H9 (cell line): ENCODE measurements around the gene HEATR5A. TPM values are rescaled to one million over a fixed set of nuclear protein-coding genes. Genes with fewer than 3 reads are reported as not detected.

Experiments
- DNase-seq: peaks from one replicate; pipeline ENCODE4 v3.0.0-alpha.2; 2017
- H2AFZ ChIP-seq: one replicate; pipeline ENCODE4 v1.6.1; 2013; ENCODE audit warnings: mild to moderate bottlenecking, low read length, control low read depth, moderate library complexity
- H2AK5ac ChIP-seq: 2 replicates; pipeline ENCODE4 v1.6.1; 2013; ENCODE audit warnings: low read length, control low read depth, mixed read lengths; ENCODE audit not compliant: insufficient read length
- H2BK120ac ChIP-seq: one replicate; pipeline ENCODE4 v1.6.1; 2013; ENCODE audit warnings: low read depth, mild to moderate bottlenecking, low read length, control low read depth, inconsistent platforms; ENCODE audit not compliant: poor library complexity, severe bottlenecking
- H2BK12ac ChIP-seq: 2 replicates; pipeline ENCODE4 v1.6.1; 2013; ENCODE audit warnings: low read length, control low read depth, mixed read lengths, low read depth; ENCODE audit not compliant: insufficient read length
- H2BK15ac ChIP-seq: 2 replicates; pipeline ENCODE4 v1.6.1; 2013; ENCODE audit warnings: low read depth, low read length, control low read depth
- H2BK20ac ChIP-seq: one replicate; pipeline ENCODE4 v1.6.1; 2013; ENCODE audit warnings: low read depth, mild to moderate bottlenecking, low read length, control low read depth, inconsistent platforms; ENCODE audit not compliant: poor library complexity, severe bottlenecking
- H2BK5ac ChIP-seq: 2 replicates; pipeline ENCODE4 v1.6.1; 2013; ENCODE audit warnings: low read length, control low read depth, mixed read lengths; ENCODE audit not compliant: insufficient read length
- H3K14ac ChIP-seq: 2 replicates; pipeline ENCODE4 v1.6.1; 2013; ENCODE audit warnings: low read length, control low read depth; ENCODE audit not compliant: insufficient read depth
- H3K18ac ChIP-seq: 2 replicates; pipeline ENCODE4 v1.6.1; 2013; ENCODE audit warnings: low read depth, mild to moderate bottlenecking, mixed read lengths, low read length, control low read depth; ENCODE audit not compliant: insufficient read length
- H3K23ac ChIP-seq: 2 replicates; pipeline ENCODE4 v1.6.1; 2013; ENCODE audit warnings: low read length, control low read depth, mixed read lengths, low read depth; ENCODE audit not compliant: insufficient read length
- H3K23me2 ChIP-seq: 2 replicates; pipeline ENCODE4 v1.6.1; 2013; ENCODE audit warnings: low read depth, mild to moderate bottlenecking, mixed read lengths, low read length, control low read depth; ENCODE audit not compliant: insufficient read length, poor library complexity, severe bottlenecking
- H3K27ac ChIP-seq: 2 replicates; pipeline ENCODE4 v1.5.1; 2013; ENCODE audit warnings: low read length, control low read depth, mixed read lengths, low read depth; ENCODE audit not compliant: insufficient read length
- H3K27me3 ChIP-seq: 2 replicates; pipeline ENCODE4 v1.6.1; 2013; ENCODE audit warnings: low read length, control low read depth, inconsistent platforms; ENCODE audit not compliant: insufficient read depth
- H3K4ac ChIP-seq: 2 replicates; pipeline ENCODE4 v1.6.1; 2013; ENCODE audit warnings: low read depth, mild to moderate bottlenecking, control low read depth, inconsistent platforms, low read length, moderate library complexity
- H3K4me1 ChIP-seq: 2 replicates; pipeline ENCODE4 v1.6.1; 2013; ENCODE audit warnings: low read length, control low read depth, inconsistent platforms; ENCODE audit not compliant: insufficient read depth
- H3K4me2 ChIP-seq: 2 replicates; pipeline ENCODE4 v1.6.1; 2013; ENCODE audit warnings: low read length, control low read depth, mixed read lengths; ENCODE audit not compliant: insufficient read length, insufficient read depth
- H3K56ac ChIP-seq: 2 replicates; pipeline ENCODE4 v1.6.1; 2013; ENCODE audit warnings: low read depth, mild to moderate bottlenecking, mixed read lengths, low read length, control low read depth; ENCODE audit not compliant: insufficient read length
- H3K79me1 ChIP-seq: 2 replicates; pipeline ENCODE4 v1.6.1; 2013; ENCODE audit warnings: low read depth, mild to moderate bottlenecking, moderate library complexity, low read length, control low read depth, inconsistent platforms; ENCODE audit not compliant: insufficient read depth, poor library complexity, severe bottlenecking
- H3K79me2 ChIP-seq: 2 replicates; pipeline ENCODE4 v1.6.1; 2013; ENCODE audit warnings: low read length, control low read depth, inconsistent platforms; ENCODE audit not compliant: insufficient read depth
- H3K9ac ChIP-seq: 2 replicates; pipeline ENCODE4 v1.6.1; 2013; ENCODE audit warnings: low read length, control low read depth, mixed read lengths; ENCODE audit not compliant: insufficient read length; ENCODE audit errors: extremely low read depth
- H3K9me3 ChIP-seq: one replicate; pipeline ENCODE4 v1.6.1; 2013; ENCODE audit warnings: low read depth, low read length, inconsistent platforms; ENCODE audit not compliant: control insufficient read depth
- H3T11ph ChIP-seq: one replicate; pipeline ENCODE4 v1.6.1; 2013; ENCODE audit warnings: mild to moderate bottlenecking, low read length, control low read depth, inconsistent platforms
- H4K20me1 ChIP-seq: one replicate; pipeline ENCODE4 v1.6.1; 2013; ENCODE audit not compliant: control insufficient read depth, insufficient read length, insufficient read depth
- H4K5ac ChIP-seq: 2 replicates; pipeline ENCODE4 v1.6.1; 2013; ENCODE audit warnings: low read depth, mild to moderate bottlenecking, mixed read lengths, low read length, control low read depth; ENCODE audit not compliant: insufficient read length
- H4K8ac ChIP-seq: replicated peaks from 2 replicates; pipeline ENCODE4 v1.6.1; 2013; ENCODE audit warnings: low read length, control low read depth, mixed read lengths, low read depth; ENCODE audit not compliant: insufficient read length
- H4K91ac ChIP-seq: 2 replicates; pipeline ENCODE4 v1.6.1; 2013; ENCODE audit warnings: low read depth, mild to moderate bottlenecking, moderate library complexity, mixed read lengths, low read length, control low read depth; ENCODE audit not compliant: insufficient read length
- H3K27ac Mint-ChIP-seq, 3 experiments: 2 replicates in 2 of 3; 3 replicates in 1 of 3; pipeline ENCODE4 v1.8.0; 2020 to 2021; ENCODE audit warnings: mixed read lengths in 3 of 3, mild to moderate bottlenecking in 1 of 3, moderate library complexity in 1 of 3
- H3K27me3 Mint-ChIP-seq: 2 replicates; pipeline ENCODE4 v1.8.0; 2021; ENCODE audit warnings: low read depth, mild to moderate bottlenecking, moderate library complexity, mixed read lengths
- H3K36me3 Mint-ChIP-seq, 3 experiments: 2 replicates in 2 of 3; 3 replicates in 1 of 3; pipeline ENCODE4 v1.8.0; 2020 to 2021; ENCODE audit warnings: low read depth in 3 of 3, mixed read lengths in 3 of 3; ENCODE audit not compliant: insufficient read depth in 1 of 3
- H3K4me1 Mint-ChIP-seq, 2 experiments: 2 replicates each; pipeline ENCODE4 v1.8.0; 2020; ENCODE audit warnings: mixed read lengths in 2 of 2
- H3K4me3 Mint-ChIP-seq, 2 experiments: 2 replicates in 1 of 2; 3 replicates in 1 of 2; pipeline ENCODE4 v1.8.0; 2020 to 2021; ENCODE audit warnings: mild to moderate bottlenecking in 2 of 2, mixed read lengths in 2 of 2, moderate library complexity in 1 of 2
- H3K9me3 Mint-ChIP-seq, 2 experiments: 2 replicates in 1 of 2; 3 replicates in 1 of 2; pipeline ENCODE4 v1.8.0; 2020; ENCODE audit warnings: mild to moderate bottlenecking in 2 of 2, mixed read lengths in 2 of 2, moderate library complexity in 1 of 2
- CTCF ChIP-seq: fragments of 200-600 bp; sonication (generic); conservative IDR thresholded peaks from 3 replicates; pipeline ENCODE4 v1.8.0; 2021; ENCODE audit warnings: antibody characterized with exemption, mild to moderate bottlenecking
- WGBS: extraction: QIAGEN DNeasy Blood & Tissue Kit; methylation state at CpG from one replicate; pipeline ENCODE4 v1.1.7; 2013; ENCODE audit warnings: missing lambda C conversion rate, low lambda C conversion rate, mixed read lengths; ENCODE audit not compliant: insufficient read length; ENCODE audit errors: extremely low coverage; 5-methylcytosine and 5-hydroxymethylcytosine counted together
- total RNA-seq: library from RNA; stranded (reverse); gene quantifications from 2 replicates; pipeline ENCODE4 v1.2.1, GENCODE V29; 2021

HEATR5A gene
- total RNA-seq, 1 experiment from 2014 or later: 21.2 TPM

DNA sequence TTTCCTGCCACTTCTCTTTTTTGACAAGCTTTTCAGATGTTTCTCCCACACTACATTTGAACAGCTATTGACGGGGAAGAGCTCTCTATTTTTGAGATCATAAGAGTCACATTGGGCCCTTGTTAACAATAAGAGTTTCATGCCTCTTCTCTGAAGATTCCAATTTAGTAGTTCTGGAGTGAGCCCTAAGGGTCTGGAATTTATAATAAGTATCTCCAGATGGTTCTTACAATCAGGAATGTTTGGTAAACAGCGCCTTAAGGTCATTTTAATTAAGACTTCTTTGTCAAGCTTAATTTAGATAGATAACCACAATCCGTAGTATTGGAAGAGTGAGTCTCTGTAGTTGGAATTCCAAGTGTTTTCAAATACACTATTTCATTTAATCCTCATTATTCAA is 152.1 kb downstream of the HEATR5A start:
- no peak overlapping the region for H2BK12ac ChIP-seq
- H4K91ac ChIP-seq: no peak overlapping the region
- H2BK15ac ChIP-seq: no peak overlapping the region
- no peak overlapping the region for H3K27ac Mint-ChIP-seq
- no peaks in the 10 kb centered on the region; the same call in 1 of the 2 replicates for H3K4me1 ChIP-seq
- H3K23ac ChIP-seq: no peak overlapping the region
- H3T11ph ChIP-seq: no peak overlapping the region
- H3K27me3 Mint-ChIP-seq: no peaks in the 10 kb centered on the region; the same call in 1 of the 2 replicates
- H4K8ac ChIP-seq: no peak overlapping the region
- no peaks in the 10 kb centered on the region for H3K79me2 ChIP-seq
- H4K20me1 ChIP-seq: no peaks in the 10 kb centered on the region
- no peaks in the 10 kb centered on the region for H3K79me1 ChIP-seq
- H3K9me3 Mint-ChIP-seq: peaks cover 27 to 29% of the 10 kb centered on the region in 2 experiments
- no peak overlapping the region for H2AFZ ChIP-seq
- no peak overlapping the region for H2BK20ac ChIP-seq
- no peaks in the 10 kb centered on the region for H3K23me2 ChIP-seq
- H3K4me1 Mint-ChIP-seq: peaks cover 4 to 6% of the 10 kb centered on the region in 2 experiments
- H3K14ac ChIP-seq: no peak overlapping the region
- no peak overlapping the region for H3K56ac ChIP-seq
- H3K9ac ChIP-seq: no peak overlapping the region
- H3K9me3 ChIP-seq: peaks cover 15% of the 10 kb centered on the region
- no peaks in the 10 kb centered on the region for H3K27me3 ChIP-seq
- no peak for TF ChIP-seq CTCF
- H3K18ac ChIP-seq: no peak overlapping the region
- no peak overlapping the region for H2BK120ac ChIP-seq
- no peak overlapping the region for H3K27ac ChIP-seq
- H3K4ac ChIP-seq: no peak overlapping the region
- no peak overlapping the region for H2BK5ac ChIP-seq
- H2AK5ac ChIP-seq: no peak overlapping the region
- H3K36me3 Mint-ChIP-seq: peaks cover 9 to 40% (median 28%) of the 10 kb centered on the region in 3 experiments; a peak in 6 of 7 replicates
- WGBS: no CpG with 5 or more reads among the region's 3 CpGs
- H3K4me3 Mint-ChIP-seq: no peak overlapping the region
- no peak overlapping the region for H4K5ac ChIP-seq
- DNase-seq: no peak
- no peak overlapping the region for H3K4me2 ChIP-seq
